K562 (cell line): ENCODE measurements around the gene C1QTNF8. TPM values are rescaled to one million over a fixed set of nuclear protein-coding genes. Genes with fewer than 3 reads are reported as not detected.

Experiments used
- ATAC-seq: fragments of 200-7000 bp; cut with Tn5 transposase; 3 replicates; pipeline ENCODE4 v1.9.1; 2020; ENCODE audit warnings: moderate library complexity
- BruUV-seq: library from RNA; stranded (reverse); fragments of 400-500 nt; replicated peaks from 2 replicates; lab custom pipeline; 2021; lab: Mats Ljungman, UMichigan
- CTCF ChIA-PET: fragments of 300-600 bp; formaldehyde crosslinking; extraction: SDS; loops from one replicate; lab custom pipeline; 2021; ENCODE audit warnings: low intra/inter-chr PET ratio; lab: Yijun Ruan, JAX
- POLR2A ChIA-PET: fragments of 300-600, 350-650 bp; sonication (Branson Sonifier 250); formaldehyde crosslinking; extraction: SDS; loops from one replicate; lab custom pipeline; 2021; ENCODE audit warnings: antibody characterized with exemption, inconsistent platforms; lab: Yijun Ruan, JAX
- DNase-seq, 4 experiments: peaks; one replicate each; pipeline versions ENCODE4 v3.0.0 to v3.0.0-alpha.2; 2011 to 2018; ENCODE audit warnings: low spot score in 3 of 4, mixed read lengths in 3 of 4; ENCODE audit errors: extremely low read depth in 1 of 4
- FAIRE-seq: peaks from 2 replicates; lab custom pipeline; 2011; peaks lifted over from hg19 to GRCh38; lab: Jason Lieb, UNC
- H2AFZ ChIP-seq: 2 replicates; pipeline ENCODE4 v1.6.0; 2011; ENCODE audit warnings: low read depth, low read length, control low read depth, inconsistent platforms
- H3K27ac ChIP-seq: fragments of 200-600 bp; 3 replicates; pipeline ENCODE4 v1.8.0; 2011; ENCODE audit warnings: low read depth, mild to moderate bottlenecking, control low read depth, inconsistent platforms, low read length, moderate library complexity, mixed read lengths; ENCODE audit errors: extremely low read depth
- H3K27me3 ChIP-seq, 2 experiments: fragments of 300-600 bp in 1 of 2; 2 replicates in 1 of 2; 3 replicates in 1 of 2; pipeline versions ENCODE4 v1.6.0 to v1.8.0; 2011; ENCODE audit warnings: inconsistent platforms in 2 of 2, low read length in 2 of 2, mild to moderate bottlenecking in 1 of 2, mixed read lengths in 1 of 2, moderate library complexity in 1 of 2; ENCODE audit not compliant: control insufficient read depth in 2 of 2, insufficient read depth in 2 of 2
- H3K36me3 ChIP-seq: fragments of 300-600 bp; 3 replicates; pipeline ENCODE4 v1.8.0; 2011; ENCODE audit warnings: mild to moderate bottlenecking, low read length, inconsistent platforms; ENCODE audit not compliant: control insufficient read depth, insufficient read depth
- H3K4me1 ChIP-seq, 2 experiments: fragments of 200-600 bp in 1 of 2; replicated peaks in 1 of 2; 2 replicates in 1 of 2; 3 replicates in 1 of 2; pipeline versions ENCODE4 v1.5.1 to v1.8.0; 2011; ENCODE audit warnings: inconsistent platforms in 2 of 2, low read length in 2 of 2, mild to moderate bottlenecking in 1 of 2, mixed read lengths in 1 of 2, moderate library complexity in 1 of 2; ENCODE audit not compliant: control insufficient read depth in 2 of 2, insufficient read depth in 2 of 2
- H3K4me2 ChIP-seq: 2 replicates; pipeline ENCODE4 v1.6.1; 2011; ENCODE audit warnings: low read length, control low read depth, inconsistent platforms, mixed read lengths; ENCODE audit not compliant: insufficient read depth
- H3K4me3 ChIP-seq: fragments of 200-600 bp; sonication (generic), shearing (Covaris generic); 2 replicates; pipeline ENCODE4 v1.5.1; 2016; ENCODE audit warnings: control low read depth, inconsistent platforms
- H3K79me2 ChIP-seq: fragments of 200-600 bp; 3 replicates; pipeline ENCODE4 v1.8.0; 2011; ENCODE audit warnings: low read length, inconsistent platforms; ENCODE audit not compliant: control insufficient read depth, insufficient read depth
- H3K9ac ChIP-seq, 2 experiments: 2 replicates each; pipeline versions ENCODE4 v1.6.0 to v1.6.1; 2011; ENCODE audit warnings: low read depth in 2 of 2, low read length in 2 of 2, control low read depth in 1 of 2, inconsistent platforms in 1 of 2, mild to moderate bottlenecking in 1 of 2, mixed read lengths in 1 of 2; ENCODE audit not compliant: insufficient read depth in 1 of 2
- H3K9me1 ChIP-seq: one replicate; pipeline ENCODE4 v1.6.0; 2011; ENCODE audit warnings: inconsistent platforms, mild to moderate bottlenecking, low read length, moderate library complexity; ENCODE audit not compliant: control insufficient read depth, insufficient read depth
- H3K9me3 ChIP-seq: replicated peaks from 2 replicates; pipeline ENCODE4 v1.5.1; 2011; ENCODE audit warnings: low read depth, low read length, inconsistent platforms; ENCODE audit not compliant: control insufficient read depth, insufficient read depth
- H4K20me1 ChIP-seq: replicated peaks from 2 replicates; pipeline ENCODE4 v1.6.1; 2011; ENCODE audit warnings: low read length, inconsistent platforms, mixed read lengths; ENCODE audit not compliant: control insufficient read depth, insufficient read depth
- GTF2E2 ChIP-seq: fragments of 200-800 bp; sonication (Bioruptor generic); IDR thresholded peaks from 2 replicates; pipeline ENCODE4 v1.6.1; 2016; ENCODE audit warnings: missing genetic modification characterization, missing compliant biosample characterization
- KAT8 ChIP-seq: fragments of 450-650 bp; IDR thresholded peaks from 2 replicates; pipeline ENCODE4 v1.6.1; 2016; ENCODE audit warnings: low read depth, mild to moderate bottlenecking
- KDM5B ChIP-seq: fragments of 200-600 bp; sonication (generic); IDR thresholded peaks from 2 replicates; pipeline ENCODE4 v1.6.1; 2012; ENCODE audit warnings: low read depth, mild to moderate bottlenecking, moderate library complexity, low read length, control low read depth, inconsistent platforms; ENCODE audit not compliant: insufficient replicate concordance
- MXI1 ChIP-seq: IDR thresholded peaks from 2 replicates; pipeline ENCODE4 v1.6.1; 2011; ENCODE audit warnings: low read depth, mild to moderate bottlenecking, improper control_type of control experiment, low read length
- PBX2 ChIP-seq, 2 experiments: IDR thresholded peaks in 1 of 2; conservative IDR thresholded peaks in 1 of 2; 2 replicates each; pipeline ENCODE4 v1.6.1; 2016; ENCODE audit warnings: low read depth in 2 of 2, mild to moderate bottlenecking in 1 of 2, missing compliant biosample characterization in 1 of 2, missing genetic modification characterization in 1 of 2, moderate library complexity in 1 of 2
- PHB ChIP-seq: fragments of 250-450 bp; sonication (Bioruptor Pico); IDR thresholded peaks from 2 replicates; pipeline ENCODE4 v1.5.0; 2021
- PHF20 ChIP-seq: fragments of 450-650 bp; IDR thresholded peaks from 2 replicates; pipeline ENCODE4 v1.6.1; 2018; ENCODE audit not compliant: partially characterized antibody
- ZNF175 ChIP-seq: fragments of 200-800 bp; sonication (Bioruptor generic); IDR thresholded peaks from 2 replicates; pipeline ENCODE4 v1.6.1; 2016; ENCODE audit warnings: low read depth, mild to moderate bottlenecking, missing genetic modification characterization, missing compliant biosample characterization
- ZNF232 ChIP-seq: sonication (generic); formaldehyde crosslinking; IDR thresholded peaks from 2 replicates; pipeline ENCODE4 v1.8.0; 2022; ENCODE audit warnings: mild to moderate bottlenecking, missing genetic modification reagents
- ZNF282 ChIP-seq: sonication (generic); formaldehyde crosslinking; IDR thresholded peaks from 2 replicates; pipeline ENCODE4 v1.8.1; 2023; ENCODE audit warnings: missing genetic modification reagents
- ZNF354B ChIP-seq: fragments of 250-450 bp; sonication (Bioruptor Pico); IDR thresholded peaks from 2 replicates; pipeline ENCODE4 v1.4.0; 2020
- ZNF57 ChIP-seq: fragments of 450-650 bp; formaldehyde crosslinking; IDR thresholded peaks from 2 replicates; pipeline ENCODE4 v1.4.0; 2020; ENCODE audit warnings: mild to moderate bottlenecking, moderate library complexity
- WGBS: fragments of 100-300 bp; shearing (Covaris generic); methylation state at CpG from one replicate; pipeline ENCODE4 v1.1.6; 2016; ENCODE audit warnings: low coverage, mixed read lengths; ENCODE audit not compliant: insufficient coverage; ENCODE audit errors: missing lambda C conversion rate; 5-methylcytosine and 5-hydroxymethylcytosine counted together
- in situ Hi-C: fragments of 300-500 bp; cut with MboI; formaldehyde crosslinking; loops from 4 replicates; pipeline ENCODE4 v1.15.0; 2018; ENCODE audit warnings: inconsistent platforms, mixed read lengths
- intact Hi-C: fragments of 100-400 bp; cut with micrococcal nuclease; formaldehyde crosslinking; loops from 2 replicates; pipeline ENCODE4 v1.14.2; 2022
- polyA plus RNA-seq, 8 experiments: library from polyadenylated mRNA; depleted of rRNA in 4 of 8; stranded (reverse) in 5 of 8; unstranded in 3 of 8; fragments of >200 nt; fragmentation: Nextera tagmentation in 2 of 8; fragmentation: Illumina TruSeq in 1 of 8; extraction: Ambion mirVana in 2 of 8; extraction: Trizol in 1 of 8; gene quantifications; 2 replicates each; pipeline versions ENCODE4 v1.2.1 to v1.2.3, GENCODE V29; 2011 to 2014; ENCODE audit warnings: inconsistent platforms in 1 of 8, missing spikeins in 1 of 8
- total RNA-seq, 7 experiments: library from RNA; depleted of rRNA in 6 of 7; stranded (reverse); fragments of >200 nt in 6 of 7; fragmentation: Illumina TruSeq in 2 of 7; extraction: Trizol in 2 of 7; gene quantifications; 2 replicates each; pipeline versions ENCODE4 v1.2.1 to v1.2.3, GENCODE V29; 2011 to 2021; ENCODE audit warnings: low replicate concordance in 1 of 7
- TF ChIP-seq, protein P1 (sequence below): fragments of 450-650 bp; conservative IDR thresholded peaks from 2 replicates; pipeline ENCODE4 v1.6.1; 2016; ENCODE audit warnings: missing genetic modification characterization, low read depth, mild to moderate bottlenecking, control low read depth, missing compliant biosample characterization
- TF ChIP-seq, protein P2 (sequence below): IDR thresholded peaks from 3 replicates; pipeline ENCODE4 v1.6.1; 2011; ENCODE audit warnings: borderline replicate concordance, mild to moderate bottlenecking, moderate library complexity; ENCODE audit not compliant: insufficient read length; ENCODE audit errors: extremely low read depth

The C1QTNF8 gene
- total and polyA plus RNA-seq, 9 of the 15 experiments (the other 6 are each of a cell fraction or from before 2014, with no cell fraction given), result not detected

DNA sequence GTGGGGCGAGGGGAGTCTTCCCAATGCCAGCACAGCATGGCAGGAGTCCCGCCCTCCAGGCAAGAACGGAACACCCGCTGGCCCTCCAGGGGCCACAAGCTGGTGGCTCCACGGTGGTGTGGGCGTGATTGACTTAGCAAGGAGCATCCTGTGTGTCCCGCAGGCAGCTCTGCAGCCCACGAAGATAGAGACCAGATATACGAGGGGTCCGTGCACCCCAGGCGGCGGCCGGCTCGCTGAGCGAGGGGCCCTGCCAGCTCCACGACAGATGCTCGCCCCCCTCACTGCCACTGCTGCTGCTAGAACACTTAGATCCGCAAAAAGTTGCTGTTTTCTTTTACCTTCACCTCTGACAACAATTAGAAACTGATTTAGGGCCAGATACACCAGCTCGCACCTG is 46.9 kb upstream of the C1QTNF8 start (continued):
- TF ChIP-seq PHB (CRISPR knock-in tag) (no peak), ZNF232 (CRISPR knock-in tag) (no peak)

- H3K4me2 ChIP-seq, result no peak overlapping the region
- no peak overlapping the region for H3K9ac ChIP-seq
- H3K27me3 ChIP-seq, result peaks cover 37 to 75% of the 10 kb centered on the region in 2 experiments; a peak in 4 of 5 replicates
- ChIA-PET CTCF (no interaction called here), POLR2A (no interaction called here)
- H3K79me2 ChIP-seq, result no peaks in the 10 kb centered on the region
- H3K27ac ChIP-seq, result no peak overlapping the region
- no peak for DNase-seq
- 0 out of 2 replicates have a peak, but pooled peaks cover 8% of the 10 kb centered on the region for H4K20me1 ChIP-seq
- no peak overlapping the region for H2AFZ ChIP-seq
- no peaks in the 10 kb centered on the region for H3K9me1 ChIP-seq
- H3K4me1 ChIP-seq, result peaks cover 0 to 42% of the 10 kb centered on the region in 2 experiments; a peak in 2 of 5 replicates
- WGBS, result 1% methylated on average over 8 of the region's 8 CpGs
- intact Hi-C loops, result no loop called here
- no peak for ATAC-seq
- H3K36me3 ChIP-seq, result no peaks in the 10 kb centered on the region
- BruUV-seq, result no TSS peak
- H3K4me3 ChIP-seq, result no peak overlapping the region
- no peak for FAIRE-seq
- in situ Hi-C loops, result no loop called here
- H3K9me3 ChIP-seq, result no peaks in the 10 kb centered on the region
- TF ChIP-seq MXI1 (no peak), GTF2E2 (no peak), ZNF175 (CRISPR knock-in tag) (no peak), PHF20 (no peak), ZNF57 (no peak), ZNF282 (CRISPR knock-in tag) (no peak), KDM5B (no peak), ZNF354B (CRISPR knock-in tag) (no peak), PBX2 (CRISPR knock-in tag; IDR thresholded peaks at IDR 0.05; ENCODE audit: low read depth) (no peak), PBX2 (tag; conservative IDR thresholded peaks at IDR 0.05; ENCODE audit: low read depth) (no peak), KAT8 (no peak)
- TF ChIP-seq, protein P1, sequence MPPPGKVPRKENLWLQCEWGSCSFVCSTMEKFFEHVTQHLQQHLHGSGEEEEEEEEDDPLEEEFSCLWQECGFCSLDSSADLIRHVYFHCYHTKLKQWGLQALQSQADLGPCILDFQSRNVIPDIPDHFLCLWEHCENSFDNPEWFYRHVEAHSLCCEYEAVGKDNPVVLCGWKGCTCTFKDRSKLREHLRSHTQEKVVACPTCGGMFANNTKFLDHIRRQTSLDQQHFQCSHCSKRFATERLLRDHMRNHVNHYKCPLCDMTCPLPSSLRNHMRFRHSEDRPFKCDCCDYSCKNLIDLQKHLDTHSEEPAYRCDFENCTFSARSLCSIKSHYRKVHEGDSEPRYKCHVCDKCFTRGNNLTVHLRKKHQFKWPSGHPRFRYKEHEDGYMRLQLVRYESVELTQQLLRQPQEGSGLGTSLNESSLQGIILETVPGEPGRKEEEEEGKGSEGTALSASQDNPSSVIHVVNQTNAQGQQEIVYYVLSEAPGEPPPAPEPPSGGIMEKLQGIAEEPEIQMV, result no peak
- TF ChIP-seq, protein P2, sequence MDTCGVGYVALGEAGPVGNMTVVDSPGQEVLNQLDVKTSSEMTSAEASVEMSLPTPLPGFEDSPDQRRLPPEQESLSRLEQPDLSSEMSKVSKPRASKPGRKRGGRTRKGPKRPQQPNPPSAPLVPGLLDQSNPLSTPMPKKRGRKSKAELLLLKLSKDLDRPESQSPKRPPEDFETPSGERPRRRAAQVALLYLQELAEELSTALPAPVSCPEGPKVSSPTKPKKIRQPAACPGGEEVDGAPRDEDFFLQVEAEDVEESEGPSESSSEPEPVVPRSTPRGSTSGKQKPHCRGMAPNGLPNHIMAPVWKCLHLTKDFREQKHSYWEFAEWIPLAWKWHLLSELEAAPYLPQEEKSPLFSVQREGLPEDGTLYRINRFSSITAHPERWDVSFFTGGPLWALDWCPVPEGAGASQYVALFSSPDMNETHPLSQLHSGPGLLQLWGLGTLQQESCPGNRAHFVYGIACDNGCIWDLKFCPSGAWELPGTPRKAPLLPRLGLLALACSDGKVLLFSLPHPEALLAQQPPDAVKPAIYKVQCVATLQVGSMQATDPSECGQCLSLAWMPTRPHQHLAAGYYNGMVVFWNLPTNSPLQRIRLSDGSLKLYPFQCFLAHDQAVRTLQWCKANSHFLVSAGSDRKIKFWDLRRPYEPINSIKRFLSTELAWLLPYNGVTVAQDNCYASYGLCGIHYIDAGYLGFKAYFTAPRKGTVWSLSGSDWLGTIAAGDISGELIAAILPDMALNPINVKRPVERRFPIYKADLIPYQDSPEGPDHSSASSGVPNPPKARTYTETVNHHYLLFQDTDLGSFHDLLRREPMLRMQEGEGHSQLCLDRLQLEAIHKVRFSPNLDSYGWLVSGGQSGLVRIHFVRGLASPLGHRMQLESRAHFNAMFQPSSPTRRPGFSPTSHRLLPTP, result no peak
These were observed 45.7 kb upstream of the C1QTNF8 start for GRCh38 chr16:1141716-1142115.
